SK-N-SH (cell line): ENCODE measurements around the gene PPIP5K1.

Source experiments
- CTCF ChIP-seq: fragments of 200-600 bp; sonication (generic); IDR thresholded peaks from 2 replicates; pipeline ENCODE4 v1.6.1; 2017; ENCODE audit warnings: antibody characterized with exemption, mild to moderate bottlenecking, moderate library complexity
- EP300 ChIP-seq, 2 experiments: IDR thresholded peaks; 2 replicates each; pipeline versions ENCODE4 v1.4.0 to v1.6.1; 2012; ENCODE audit warnings: borderline replicate concordance in 1 of 2, low read depth in 1 of 2, low read length in 1 of 2
- GABPA ChIP-seq: IDR thresholded peaks from 2 replicates; pipeline ENCODE4 v1.4.0; 2012; ENCODE audit warnings: low read depth, mild to moderate bottlenecking
- JUND ChIP-seq: IDR thresholded peaks from 2 replicates; pipeline ENCODE4 v1.4.0; 2012
- MAX ChIP-seq: IDR thresholded peaks from 2 replicates; pipeline ENCODE4 v1.4.0; 2012; ENCODE audit warnings: low read depth
- POLR2AphosphoS5 ChIP-seq: IDR thresholded peaks from 2 replicates; pipeline ENCODE4 v1.6.1; 2012; ENCODE audit warnings: low read depth, low read length
- REST ChIP-seq: IDR thresholded peaks from 2 replicates; pipeline ENCODE4 v1.6.1; 2012; ENCODE audit warnings: mild to moderate bottlenecking, low read depth, low read length, moderate library complexity
- RXRA ChIP-seq: IDR thresholded peaks from 2 replicates; pipeline ENCODE4 v1.4.0; 2012; ENCODE audit warnings: low read depth, mild to moderate bottlenecking, borderline replicate concordance
- TAF1 ChIP-seq: IDR thresholded peaks from 2 replicates; pipeline ENCODE4 v1.6.1; 2012; ENCODE audit warnings: low read depth, mild to moderate bottlenecking, low read length, moderate library complexity, borderline replicate concordance
- YY1 ChIP-seq: IDR thresholded peaks from 2 replicates; pipeline ENCODE4 v1.4.0; 2012; ENCODE audit warnings: low read depth, mild to moderate bottlenecking
- ZBTB33 ChIP-seq: IDR thresholded peaks from 2 replicates; pipeline ENCODE4 v1.4.0; 2012; ENCODE audit warnings: low read depth, borderline replicate concordance

- TF ChIP-seq YY1 (no peak), GABPA (no peak), CTCF (no peak), EP300 (IDR thresholded peaks at IDR 0.05; ENCODE audit: borderline replicate concordance in 1 of 2, low read depth in 1 of 2, low read length in 1 of 2) (no peak), REST (no peak), TAF1 (no peak), JUND (no peak), RXRA (no peak), ZBTB33 (no peak), MAX (no peak), POLR2AphosphoS5 (no peak)
These were observed 102.6 kb downstream of the PPIP5K1 start for GRCh38 chr15:43487271-43487895.
